22Rv1 (cell line): ENCODE data around the gene SENP6.

Experiments
- H3K27ac ChIP-seq: fragments of 450-650 bp; 2 replicates; pipeline ENCODE4 v1.5.1; 2017
- ZFX ChIP-seq: fragments of 450-650 bp; IDR thresholded peaks from 2 replicates; pipeline ENCODE4 v1.6.1; 2017; ENCODE audit warnings: antibody characterized with exemption, borderline replicate concordance
- TF ChIP-seq, protein P1 (sequence below): fragments of 450-650 bp; IDR thresholded peaks from 2 replicates; pipeline ENCODE4 v1.5.1; 2017; ENCODE audit warnings: mild to moderate bottlenecking

SENP6 gene, protein sequence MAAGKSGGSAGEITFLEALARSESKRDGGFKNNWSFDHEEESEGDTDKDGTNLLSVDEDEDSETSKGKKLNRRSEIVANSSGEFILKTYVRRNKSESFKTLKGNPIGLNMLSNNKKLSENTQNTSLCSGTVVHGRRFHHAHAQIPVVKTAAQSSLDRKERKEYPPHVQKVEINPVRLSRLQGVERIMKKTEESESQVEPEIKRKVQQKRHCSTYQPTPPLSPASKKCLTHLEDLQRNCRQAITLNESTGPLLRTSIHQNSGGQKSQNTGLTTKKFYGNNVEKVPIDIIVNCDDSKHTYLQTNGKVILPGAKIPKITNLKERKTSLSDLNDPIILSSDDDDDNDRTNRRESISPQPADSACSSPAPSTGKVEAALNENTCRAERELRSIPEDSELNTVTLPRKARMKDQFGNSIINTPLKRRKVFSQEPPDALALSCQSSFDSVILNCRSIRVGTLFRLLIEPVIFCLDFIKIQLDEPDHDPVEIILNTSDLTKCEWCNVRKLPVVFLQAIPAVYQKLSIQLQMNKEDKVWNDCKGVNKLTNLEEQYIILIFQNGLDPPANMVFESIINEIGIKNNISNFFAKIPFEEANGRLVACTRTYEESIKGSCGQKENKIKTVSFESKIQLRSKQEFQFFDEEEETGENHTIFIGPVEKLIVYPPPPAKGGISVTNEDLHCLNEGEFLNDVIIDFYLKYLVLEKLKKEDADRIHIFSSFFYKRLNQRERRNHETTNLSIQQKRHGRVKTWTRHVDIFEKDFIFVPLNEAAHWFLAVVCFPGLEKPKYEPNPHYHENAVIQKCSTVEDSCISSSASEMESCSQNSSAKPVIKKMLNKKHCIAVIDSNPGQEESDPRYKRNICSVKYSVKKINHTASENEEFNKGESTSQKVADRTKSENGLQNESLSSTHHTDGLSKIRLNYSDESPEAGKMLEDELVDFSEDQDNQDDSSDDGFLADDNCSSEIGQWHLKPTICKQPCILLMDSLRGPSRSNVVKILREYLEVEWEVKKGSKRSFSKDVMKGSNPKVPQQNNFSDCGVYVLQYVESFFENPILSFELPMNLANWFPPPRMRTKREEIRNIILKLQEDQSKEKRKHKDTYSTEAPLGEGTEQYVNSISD

DNA sequence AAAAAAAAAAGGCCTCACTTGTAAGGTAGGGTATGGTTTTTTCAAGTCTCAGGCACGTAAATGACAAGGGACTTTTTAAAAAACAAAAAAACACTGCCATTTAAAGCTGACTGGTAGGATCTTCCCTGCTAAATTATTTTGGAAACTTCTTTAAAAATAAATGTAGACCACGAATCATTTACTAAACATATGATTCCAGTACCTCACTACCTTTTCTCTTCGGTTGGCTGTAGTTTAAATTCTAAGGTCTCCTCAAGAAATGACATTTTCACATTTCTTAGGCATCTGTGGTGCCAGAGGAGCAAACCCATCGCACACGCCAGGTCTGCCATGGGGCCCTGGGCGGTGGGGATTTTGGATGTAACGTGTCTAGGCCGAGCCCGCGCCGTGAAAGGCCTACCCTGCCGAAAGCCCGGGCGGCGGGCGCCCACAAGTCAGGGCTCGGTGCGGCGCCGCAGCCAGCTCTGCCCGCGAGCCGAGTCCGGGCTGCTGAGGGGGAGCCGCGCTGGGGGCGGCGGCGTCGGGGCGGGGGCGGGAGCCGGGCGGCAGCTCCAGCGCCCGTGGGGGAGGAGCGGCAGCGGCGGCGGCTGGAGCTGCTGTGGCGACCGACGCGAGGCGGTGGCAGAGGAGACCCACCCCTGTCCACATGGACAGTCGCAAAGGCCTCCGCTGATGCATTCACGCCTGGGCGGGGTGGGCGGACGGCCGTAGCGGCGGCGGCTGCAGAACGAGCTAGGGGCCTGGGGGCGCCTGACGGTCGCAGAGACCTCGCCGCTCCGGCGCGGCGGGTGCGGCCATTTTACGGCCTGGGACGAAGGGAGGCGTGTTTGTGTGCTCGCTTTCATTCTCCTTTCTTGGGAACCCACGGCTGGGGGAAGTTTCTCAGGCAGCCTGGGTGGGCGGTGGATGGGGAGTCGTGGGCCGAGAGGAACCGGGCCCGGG lies at the start of gene SENP6:
Gene SENP6, plus strand, starts transcription at position 577 of the 942 bp plus-strand sequence. CDS start 645 bp downstream, outside the sequence.
- peak within 1 kb of the TSS; percentile 90 for H3K27ac ChIP-seq
- peak; percentile 84; the same call in 1 of the 2 replicates for TF ChIP-seq ZFX
- TF ChIP-seq, protein P1, sequence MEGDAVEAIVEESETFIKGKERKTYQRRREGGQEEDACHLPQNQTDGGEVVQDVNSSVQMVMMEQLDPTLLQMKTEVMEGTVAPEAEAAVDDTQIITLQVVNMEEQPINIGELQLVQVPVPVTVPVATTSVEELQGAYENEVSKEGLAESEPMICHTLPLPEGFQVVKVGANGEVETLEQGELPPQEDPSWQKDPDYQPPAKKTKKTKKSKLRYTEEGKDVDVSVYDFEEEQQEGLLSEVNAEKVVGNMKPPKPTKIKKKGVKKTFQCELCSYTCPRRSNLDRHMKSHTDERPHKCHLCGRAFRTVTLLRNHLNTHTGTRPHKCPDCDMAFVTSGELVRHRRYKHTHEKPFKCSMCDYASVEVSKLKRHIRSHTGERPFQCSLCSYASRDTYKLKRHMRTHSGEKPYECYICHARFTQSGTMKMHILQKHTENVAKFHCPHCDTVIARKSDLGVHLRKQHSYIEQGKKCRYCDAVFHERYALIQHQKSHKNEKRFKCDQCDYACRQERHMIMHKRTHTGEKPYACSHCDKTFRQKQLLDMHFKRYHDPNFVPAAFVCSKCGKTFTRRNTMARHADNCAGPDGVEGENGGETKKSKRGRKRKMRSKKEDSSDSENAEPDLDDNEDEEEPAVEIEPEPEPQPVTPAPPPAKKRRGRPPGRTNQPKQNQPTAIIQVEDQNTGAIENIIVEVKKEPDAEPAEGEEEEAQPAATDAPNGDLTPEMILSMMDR, result no peak

DNA sequence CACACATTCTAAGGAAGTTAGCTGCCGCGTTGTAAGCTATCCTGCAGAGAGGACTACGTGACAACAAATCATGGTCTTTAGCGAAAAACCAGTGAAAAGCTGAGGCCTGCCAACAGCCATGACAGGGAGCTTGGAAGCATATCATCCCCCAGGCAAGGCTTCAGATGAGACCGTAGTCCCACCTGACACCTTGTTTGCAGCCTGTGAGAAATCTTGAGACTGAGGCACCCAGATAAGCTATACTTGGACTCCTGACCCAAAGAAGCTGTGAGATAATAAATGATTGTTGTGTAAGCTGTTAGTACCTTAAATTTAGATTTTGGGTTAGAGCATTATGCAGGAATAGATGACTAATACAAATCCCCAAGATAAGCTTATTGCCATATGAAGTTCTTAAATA lies 45.4 kb upstream of the SENP6 start:
- TF ChIP-seq, protein P1, result no peak
- no peak for TF ChIP-seq ZFX
- no peak overlapping the region for H3K27ac ChIP-seq

DNA sequence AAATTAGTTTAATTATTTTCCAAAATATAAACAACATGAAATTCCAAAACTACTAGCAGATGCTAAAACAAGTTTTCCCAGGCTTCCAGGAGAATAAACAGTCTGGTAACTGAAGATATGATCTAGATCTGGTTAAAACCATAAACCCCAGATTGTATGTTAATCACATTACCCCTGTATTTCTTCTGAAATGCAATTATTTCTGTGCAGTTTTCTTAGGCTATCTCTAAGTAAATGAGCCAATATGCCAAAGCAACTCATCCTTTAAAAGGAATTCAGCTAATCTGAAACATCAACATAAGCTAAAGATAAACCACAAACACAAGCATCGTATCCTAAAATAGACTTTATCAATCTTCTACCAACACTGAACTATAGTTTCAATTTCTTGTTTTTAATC lies 44.6 kb upstream of the SENP6 start:
- no peak overlapping the region for H3K27ac ChIP-seq
- TF ChIP-seq, protein P1, result no peak
- TF ChIP-seq ZFX, result no peak

DNA sequence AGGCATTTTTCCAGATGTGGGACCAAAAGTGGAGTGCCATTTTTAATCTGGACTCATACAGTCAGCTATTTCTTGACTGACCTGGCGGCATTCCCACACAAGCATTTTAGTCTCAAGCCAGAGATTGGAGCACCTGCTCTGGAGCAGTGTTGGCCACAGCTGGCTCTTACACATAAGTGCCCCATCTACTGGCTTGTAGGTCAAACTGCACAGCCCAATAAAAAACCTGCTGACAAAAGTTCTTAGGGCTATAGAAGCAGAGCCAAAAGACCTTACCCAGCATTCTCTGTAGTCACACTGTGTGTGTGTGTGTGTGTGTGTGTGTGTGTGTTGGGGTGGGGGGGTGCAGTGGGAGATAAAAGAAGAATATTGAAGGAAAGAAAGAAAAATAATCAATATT lies 38.6 kb upstream of the SENP6 start:
- H3K27ac ChIP-seq, result no peak overlapping the region
- no peak for TF ChIP-seq ZFX
- TF ChIP-seq, protein P1, result peak; percentile 75

DNA sequence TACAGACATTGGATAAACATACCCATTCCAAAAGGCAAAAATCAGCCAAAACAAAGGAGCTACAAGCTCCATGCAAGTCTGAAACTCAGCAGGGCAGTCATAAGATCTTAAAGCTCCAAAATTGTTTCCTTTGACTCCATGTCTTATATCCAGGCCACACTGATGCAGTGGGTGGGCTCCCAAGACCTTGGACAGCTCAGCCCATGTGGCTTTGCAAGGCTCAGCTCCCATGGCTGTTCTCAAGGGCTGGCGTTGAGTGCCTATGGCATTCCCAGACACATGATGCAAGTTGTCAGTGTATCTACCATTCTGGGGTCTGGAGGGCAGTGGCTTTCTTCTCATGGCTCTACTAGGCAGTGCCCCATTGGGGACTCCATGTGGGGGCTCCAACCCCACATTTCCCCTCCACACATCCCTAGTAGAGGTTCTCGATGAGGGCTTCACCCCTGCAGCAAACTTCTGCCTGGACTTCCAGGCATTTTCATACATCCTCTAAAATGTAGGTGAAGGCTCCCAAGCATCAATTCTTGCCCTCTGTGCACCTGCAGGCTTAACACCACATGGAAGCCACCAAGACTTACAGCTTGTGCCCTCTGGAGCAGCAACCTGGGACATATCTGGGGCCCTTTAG lies 35.4 kb upstream of the SENP6 start:
- TF ChIP-seq ZFX, result no peak
- TF ChIP-seq, protein P1, result no peak
- H3K27ac ChIP-seq, result no peak overlapping the region

DNA sequence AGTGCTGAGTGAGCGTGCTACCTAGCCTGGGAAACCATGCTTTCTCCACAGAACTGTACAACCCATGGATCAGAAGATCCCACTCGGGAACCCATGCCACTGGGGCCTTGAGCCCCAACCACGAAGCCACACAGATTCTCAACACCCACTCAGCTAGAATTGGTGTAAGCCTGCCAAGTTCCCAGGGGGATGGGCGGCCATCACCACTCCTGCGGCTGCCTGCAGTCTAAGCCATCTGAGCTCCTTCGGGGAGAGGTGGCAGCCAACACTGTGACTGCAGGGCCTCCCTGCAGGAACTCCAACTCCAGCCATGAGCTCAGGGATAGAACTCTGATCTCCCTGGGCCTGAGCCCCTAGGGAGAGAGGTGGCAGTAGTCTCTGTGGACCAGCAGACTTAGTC lies 33.6 kb upstream of the SENP6 start:
- TF ChIP-seq, protein P1, result no peak
- no peak for TF ChIP-seq ZFX
- H3K27ac ChIP-seq, result no peak overlapping the region
